ENCODE measurements around the gene PI4KA. TPM values are rescaled to one million over a fixed set of nuclear protein-coding genes. Genes with fewer than 3 reads are reported as not detected.

The PI4KA gene
- total and polyA plus RNA-seq, 3 experiments from 2014 or later: 64.9 to 65.8 (median 65.5) TPM

GRCh38 chr22:20782083-20782482 lies 76.5 kb downstream of the PI4KA start:
- Histone ChIP-seq H3K4me3 (ENCODE audit: low read length) (no peak overlapping the region), H3K9me3 (ENCODE audit: low read length) (no peaks in the 10 kb centered on the region), H3K27ac (ENCODE audit: low read depth, low read length) (no peak overlapping the region), H3K27me3 (ENCODE audit: insufficient read depth, low read length, poor library complexity, severe bottlenecking) (no peaks in the 10 kb centered on the region), H3K36me3 (ENCODE audit: insufficient read depth, low read length) (peaks cover 16% of the 10 kb centered on the region), H3K4me1 (ENCODE audit: insufficient read depth, low read length) (no peaks in the 10 kb centered on the region)
- ChIA-PET CTCF (interaction anchor here (4.0 kb wide), 1 partner anchor 13 kb away, joined by 18 read pairs; no protein-coding TSS in a partner anchor), POLR2A (no interaction called here)
- H3K36me3 Mint-ChIP-seq: peaks cover 0 to 64% (median 11%) of the 10 kb centered on the region in 3 donors
- H3K4me3 Mint-ChIP-seq: peak overlapping the region in 1 of 7 donors; percentile 27
- H3K27me3 Mint-ChIP-seq: no peaks in the 10 kb centered on the region
- no peak for DNase-seq
- H3K4me1 Mint-ChIP-seq: peaks cover 0 to 6% (median 0%) of the 10 kb centered on the region in 3 donors
- H3K27ac Mint-ChIP-seq: peak overlapping the region in 3 of 8 donors; percentile 18 to 90 (median 29)
- H3K9me3 Mint-ChIP-seq: no peaks in the 10 kb centered on the region

GRCh38 chr22:20781272-20781990 lies 77.2 kb downstream of the PI4KA start:
- no peak overlapping the region for H3K4me3 ChIP-seq (ENCODE audit: low read length)
- DNase-seq: no peak
- H3K36me3 Mint-ChIP-seq: peaks cover 0 to 62% (median 11%) of the 10 kb centered on the region in 3 donors
- no peaks in the 10 kb centered on the region for H3K9me3 Mint-ChIP-seq
- H3K27me3 ChIP-seq (ENCODE audit: insufficient read depth, low read length, poor library complexity, severe bottlenecking): no peaks in the 10 kb centered on the region
- H3K4me1 ChIP-seq (ENCODE audit: insufficient read depth, low read length): no peaks in the 10 kb centered on the region
- ChIA-PET CTCF (no interaction called here), POLR2A (no interaction called here)
- H3K27ac Mint-ChIP-seq: peak overlapping the region in 2 of 8 donors; percentile 12 to 90
- H3K27me3 Mint-ChIP-seq: no peaks in the 10 kb centered on the region
- no peak overlapping the region for H3K27ac ChIP-seq (ENCODE audit: low read depth, low read length)
- H3K36me3 ChIP-seq (ENCODE audit: insufficient read depth, low read length): peaks cover 14% of the 10 kb centered on the region
- peaks cover 0 to 6% (median 0%) of the 10 kb centered on the region in 3 donors for H3K4me1 Mint-ChIP-seq
- H3K4me3 Mint-ChIP-seq: no peak overlapping the region
- no peaks in the 10 kb centered on the region for H3K9me3 ChIP-seq (ENCODE audit: low read length)

GRCh38 chr22:20779818-20780158 lies 78.8 kb downstream of the PI4KA start:
- Mint-ChIP-seq H3K4me3 (no peak overlapping the region), H3K36me3 (peaks cover 0 to 64% (median 15%) of the 10 kb centered on the region in 3 donors), H3K9me3 (no peaks in the 10 kb centered on the region), H3K4me1 (peaks cover 0 to 6% (median 0%) of the 10 kb centered on the region in 3 donors), H3K27ac (no peak overlapping the region), H3K27me3 (no peaks in the 10 kb centered on the region)
- no peak for DNase-seq
- ChIA-PET CTCF (no interaction called here), POLR2A (no interaction called here)
- Histone ChIP-seq H3K9me3 (ENCODE audit: low read length) (no peaks in the 10 kb centered on the region), H3K4me1 (ENCODE audit: insufficient read depth, low read length) (no peaks in the 10 kb centered on the region), H3K4me3 (ENCODE audit: low read length) (no peak overlapping the region), H3K27ac (ENCODE audit: low read depth, low read length) (no peak overlapping the region), H3K27me3 (ENCODE audit: insufficient read depth, low read length, poor library complexity, severe bottlenecking) (no peaks in the 10 kb centered on the region), H3K36me3 (ENCODE audit: insufficient read depth, low read length) (peaks cover 14% of the 10 kb centered on the region)

- Histone ChIP-seq H3K27me3 (ENCODE audit: insufficient read depth, low read length, poor library complexity, severe bottlenecking) (no peaks in the 10 kb centered on the region), H3K9me3 (ENCODE audit: low read length) (no peaks in the 10 kb centered on the region), H3K36me3 (ENCODE audit: insufficient read depth, low read length) (peaks cover 14% of the 10 kb centered on the region), H3K27ac (ENCODE audit: low read depth, low read length) (no peak overlapping the region), H3K4me1 (ENCODE audit: insufficient read depth, low read length) (no peaks in the 10 kb centered on the region), H3K4me3 (ENCODE audit: low read length) (no peak overlapping the region)
- peak overlapping the region in 1 of 7 donors; percentile 3 for H3K4me3 Mint-ChIP-seq
- H3K9me3 Mint-ChIP-seq: no peaks in the 10 kb centered on the region
- DNase-seq: no peak
- H3K27me3 Mint-ChIP-seq: no peaks in the 10 kb centered on the region
- ChIA-PET POLR2A (no interaction called here), CTCF (no interaction called here)
- H3K27ac Mint-ChIP-seq: peak overlapping the region in 2 of 8 donors; percentile 28 to 50
- peaks cover 0 to 68% (median 15%) of the 10 kb centered on the region in 3 donors for H3K36me3 Mint-ChIP-seq
- peaks cover 0 to 2% (median 0%) of the 10 kb centered on the region in 3 donors for H3K4me1 Mint-ChIP-seq
Observed at GRCh38 chr22:20779014-20779817, 79.4 kb downstream of the PI4KA start.

GRCh38 chr22:20777420-20778177 lies 81.0 kb downstream of the PI4KA start:
- no peak for DNase-seq
- Mint-ChIP-seq H3K4me1 (no peaks in the 10 kb centered on the region), H3K27me3 (no peaks in the 10 kb centered on the region), H3K4me3 (no peak overlapping the region), H3K36me3 (peaks cover 0 to 66% (median 15%) of the 10 kb centered on the region in 3 donors), H3K9me3 (no peaks in the 10 kb centered on the region), H3K27ac (peak overlapping the region in 2 of 8 donors; percentile 46 to 47)
- H3K27ac ChIP-seq (ENCODE audit: low read depth, low read length): peak overlapping the region; percentile 71
- H3K9me3 ChIP-seq (ENCODE audit: low read length): no peaks in the 10 kb centered on the region
- H3K4me1 ChIP-seq (ENCODE audit: insufficient read depth, low read length): no peaks in the 10 kb centered on the region
- peaks cover 13% of the 10 kb centered on the region for H3K36me3 ChIP-seq (ENCODE audit: insufficient read depth, low read length)
- H3K27me3 ChIP-seq (ENCODE audit: insufficient read depth, low read length, poor library complexity, severe bottlenecking): no peaks in the 10 kb centered on the region
- ChIA-PET POLR2A (no interaction called here), CTCF (interaction anchor here (0.6 kb wide), 1 partner anchor 37 kb away, joined by 3 read pairs; no protein-coding TSS in a partner anchor)
- no peak overlapping the region for H3K4me3 ChIP-seq (ENCODE audit: low read length)

GRCh38 chr22:20776624-20777405 lies 81.8 kb downstream of the PI4KA start:
- H3K4me1 ChIP-seq (ENCODE audit: insufficient read depth, low read length): no peaks in the 10 kb centered on the region
- Mint-ChIP-seq H3K9me3 (no peaks in the 10 kb centered on the region), H3K4me1 (no peaks in the 10 kb centered on the region), H3K27ac (peak overlapping the region in 2 of 8 donors; percentile 3 to 22), H3K27me3 (no peaks in the 10 kb centered on the region), H3K36me3 (peaks cover 0 to 64% (median 15%) of the 10 kb centered on the region in 3 donors), H3K4me3 (no peak overlapping the region)
- CTCF ChIA-PET: no interaction called here
- H3K27ac ChIP-seq (ENCODE audit: low read depth, low read length): peak overlapping the region; percentile 71
- no peaks in the 10 kb centered on the region for H3K9me3 ChIP-seq (ENCODE audit: low read length)
- H3K36me3 ChIP-seq (ENCODE audit: insufficient read depth, low read length): peaks cover 5% of the 10 kb centered on the region
- no peaks in the 10 kb centered on the region for H3K27me3 ChIP-seq (ENCODE audit: insufficient read depth, low read length, poor library complexity, severe bottlenecking)
- no peak for DNase-seq
- no peak overlapping the region for H3K4me3 ChIP-seq (ENCODE audit: low read length)
- POLR2A ChIA-PET: no interaction called here

- peaks cover 0 to 60% (median 15%) of the 10 kb centered on the region in 3 donors for H3K36me3 Mint-ChIP-seq
- Histone ChIP-seq H3K9me3 (ENCODE audit: low read length) (no peaks in the 10 kb centered on the region), H3K27me3 (ENCODE audit: insufficient read depth, low read length, poor library complexity, severe bottlenecking) (no peaks in the 10 kb centered on the region), H3K27ac (ENCODE audit: low read depth, low read length) (no peak overlapping the region), H3K4me3 (ENCODE audit: low read length) (no peak overlapping the region), H3K36me3 (ENCODE audit: insufficient read depth, low read length) (no peaks in the 10 kb centered on the region), H3K4me1 (ENCODE audit: insufficient read depth, low read length) (no peaks in the 10 kb centered on the region)
- H3K9me3 Mint-ChIP-seq: no peaks in the 10 kb centered on the region
- DNase-seq: no peak
- peak overlapping the region in 2 of 8 donors; percentile 47 to 54 for H3K27ac Mint-ChIP-seq
- ChIA-PET CTCF (no interaction called here), POLR2A (no interaction called here)
- no peak overlapping the region for H3K4me3 Mint-ChIP-seq
- no peaks in the 10 kb centered on the region for H3K4me1 Mint-ChIP-seq
- no peaks in the 10 kb centered on the region for H3K27me3 Mint-ChIP-seq
Observed at GRCh38 chr22:20775342-20775895, 83.2 kb downstream of the PI4KA start.

Measured in CD8-positive, alpha-beta memory T cell (primary cell).